Mesothelial cell of epicardium (in vitro differentiated cells): ENCODE data around the gene ARMC9. TPM values are rescaled to one million over a fixed set of nuclear protein-coding genes. Genes with fewer than 3 reads are reported as not detected.

Source experiments
- DNase-seq, 2 experiments: peaks; one replicate each; pipeline ENCODE4 v3.0.0; 2021; ENCODE audit warnings: low spot score in 2 of 2; ENCODE audit not compliant: unreplicated experiment in 2 of 2
- H3K27ac Mint-ChIP-seq: 2 replicates; pipeline ENCODE4 v1.8.0; 2021; ENCODE audit warnings: mixed read lengths
- H3K27me3 Mint-ChIP-seq: 2 replicates; pipeline ENCODE4 v1.8.0; 2021; ENCODE audit warnings: low read depth, mixed read lengths
- H3K36me3 Mint-ChIP-seq: 2 replicates; pipeline ENCODE4 v1.8.0; 2021; ENCODE audit warnings: mixed read lengths
- H3K4me1 Mint-ChIP-seq: 2 replicates; pipeline ENCODE4 v1.8.0; 2021; ENCODE audit warnings: mixed read lengths
- H3K4me3 Mint-ChIP-seq: 2 replicates; pipeline ENCODE4 v1.8.0; 2021; ENCODE audit warnings: mild to moderate bottlenecking, moderate library complexity, mixed read lengths
- H3K9me3 Mint-ChIP-seq: 2 replicates; pipeline ENCODE4 v1.8.0; 2021; ENCODE audit warnings: mixed read lengths
- CTCF ChIP-seq: fragments of 200-600 bp; sonication (generic); IDR thresholded peaks from one replicate; pipeline ENCODE4 v1.5.0; 2021; ENCODE audit warnings: antibody characterized with exemption; ENCODE audit not compliant: unreplicated experiment
- total RNA-seq: library from RNA; stranded (reverse); gene quantifications from 3 replicates; pipeline ENCODE4 v1.2.1, GENCODE V29; 2021

Gene ARMC9
- total RNA-seq, 1 donor from 2014 or later = 52.3 TPM

GRCh38 chr2:231317579-231317978, 119.1 kb downstream of the ARMC9 start:
- Mint-ChIP-seq H3K27ac (no peak overlapping the region), H3K4me3 (no peak overlapping the region), H3K4me1 (peaks cover under 1% of the 10 kb centered on the region), H3K36me3 (peaks cover 38% of the 10 kb centered on the region), H3K27me3 (no peaks in the 10 kb centered on the region), H3K9me3 (peaks cover 24% of the 10 kb centered on the region)
- no peak for DNase-seq
- no peak for TF ChIP-seq CTCF

GRCh38 chr2:231318436-231318835, 120.0 kb downstream of the ARMC9 start:
- Mint-ChIP-seq H3K4me1 (peaks cover 3% of the 10 kb centered on the region), H3K36me3 (peaks cover 37% of the 10 kb centered on the region), H3K9me3 (peaks cover 24% of the 10 kb centered on the region), H3K27ac (no peak overlapping the region), H3K4me3 (no peak overlapping the region), H3K27me3 (no peaks in the 10 kb centered on the region)
- DNase-seq = no peak
- no peak for TF ChIP-seq CTCF

GRCh38 chr2:231318954-231319353, 120.5 kb downstream of the ARMC9 start:
- Mint-ChIP-seq H3K4me1 (peaks cover 3% of the 10 kb centered on the region), H3K9me3 (peaks cover 24% of the 10 kb centered on the region), H3K36me3 (peaks cover 36% of the 10 kb centered on the region), H3K4me3 (no peak overlapping the region), H3K27me3 (no peaks in the 10 kb centered on the region), H3K27ac (no peak overlapping the region)
- no peak for DNase-seq
- no peak for TF ChIP-seq CTCF

GRCh38 chr2:231319867-231320266, 121.4 kb downstream of the ARMC9 start:
- H3K9me3 Mint-ChIP-seq = peaks cover 19% of the 10 kb centered on the region
- peaks cover 30% of the 10 kb centered on the region for H3K36me3 Mint-ChIP-seq
- no peak for TF ChIP-seq CTCF
- no peak overlapping the region for H3K4me3 Mint-ChIP-seq
- H3K27me3 Mint-ChIP-seq = no peaks in the 10 kb centered on the region
- H3K4me1 Mint-ChIP-seq = peaks cover 3% of the 10 kb centered on the region
- no peak overlapping the region for H3K27ac Mint-ChIP-seq
- no peak for DNase-seq

- TF ChIP-seq CTCF = no peak
- Mint-ChIP-seq H3K27ac (peak overlapping the region; percentile 66), H3K36me3 (peaks cover 29% of the 10 kb centered on the region), H3K4me1 (peaks cover 3% of the 10 kb centered on the region), H3K4me3 (no peak overlapping the region), H3K27me3 (no peaks in the 10 kb centered on the region), H3K9me3 (peaks cover 14% of the 10 kb centered on the region)
- peak in 1 of 2 experiments; percentile 19 for DNase-seq
These were observed 122.6 kb downstream of the ARMC9 start for GRCh38 chr2:231321021-231321420.
